ENCODE results near the gene KPNA1.
"Not testable (repeated sequence)": the region's sequence is repeated elsewhere in the genome, so short reads cannot be mapped to it uniquely, and the experiment has no call there.

The KPNA1 gene

DNA sequence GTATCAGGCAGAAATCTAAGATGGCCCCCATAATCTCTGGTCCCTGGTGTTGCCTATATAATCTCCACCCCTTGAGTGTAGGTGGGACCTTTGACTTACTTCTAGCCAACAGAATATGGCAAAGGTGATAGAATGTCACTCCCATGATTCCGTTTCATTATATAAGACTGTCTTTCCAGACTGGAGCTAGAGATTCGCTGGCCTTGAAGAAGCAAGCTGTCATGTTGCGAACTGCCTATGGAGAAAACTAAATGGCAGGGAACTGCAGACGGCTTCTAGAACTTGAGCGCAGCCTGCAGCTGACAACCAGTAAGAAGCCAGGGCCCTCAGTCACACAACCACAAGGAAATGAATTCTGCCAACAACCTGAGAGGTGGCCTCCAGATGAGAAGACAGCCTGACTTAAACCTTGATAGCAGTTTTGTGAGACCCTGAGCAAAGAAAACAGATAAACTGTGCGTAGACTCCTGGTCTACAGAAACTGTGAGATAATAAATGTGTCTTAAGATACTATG, 2.2 kb upstream of the KPNA1 start:
- DNase-seq: no peak

DNA sequence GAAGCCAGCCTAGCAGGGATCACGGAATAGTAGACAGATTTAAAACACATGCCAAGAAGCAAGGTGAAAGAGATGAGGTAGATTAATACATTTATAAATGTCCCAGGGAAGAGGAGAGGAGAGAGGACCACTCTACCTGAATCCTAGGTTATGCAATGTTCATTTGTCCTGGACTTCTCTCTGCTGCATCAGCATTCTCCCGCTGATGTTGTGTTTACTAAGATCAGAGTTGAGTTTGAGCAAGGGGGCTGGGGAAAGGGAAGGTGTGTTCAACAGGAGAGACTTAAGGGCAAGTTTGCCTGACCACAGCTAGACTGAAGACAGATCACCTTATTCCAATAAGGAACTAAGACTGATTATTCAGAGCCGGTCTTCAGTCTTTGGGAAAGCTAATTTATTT, 1.1 kb upstream of the KPNA1 start:
- no peak for DNase-seq

DNA sequence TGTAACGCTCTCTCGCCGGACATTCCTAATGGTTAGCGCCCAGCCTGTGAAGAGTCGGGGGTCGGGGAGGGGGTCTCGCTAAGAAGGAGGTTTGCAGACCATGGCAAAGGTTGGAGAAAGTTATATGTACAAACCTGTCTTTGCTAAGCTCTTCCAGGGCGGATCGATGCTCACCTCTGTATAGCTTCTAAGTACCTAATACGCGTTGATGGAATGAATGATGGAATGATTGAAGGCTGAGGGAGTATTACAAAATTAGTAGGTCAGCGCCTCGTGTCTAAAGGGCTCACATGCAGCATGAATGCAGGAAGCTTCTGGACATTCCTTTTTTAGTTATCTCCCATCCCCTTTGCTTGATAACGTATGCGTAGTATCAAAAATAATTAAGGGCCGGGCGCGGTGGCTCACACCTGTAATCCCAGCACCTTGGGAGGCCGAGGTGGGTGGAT, 305 bp upstream of the KPNA1 start:
- no peak for DNase-seq

DNA sequence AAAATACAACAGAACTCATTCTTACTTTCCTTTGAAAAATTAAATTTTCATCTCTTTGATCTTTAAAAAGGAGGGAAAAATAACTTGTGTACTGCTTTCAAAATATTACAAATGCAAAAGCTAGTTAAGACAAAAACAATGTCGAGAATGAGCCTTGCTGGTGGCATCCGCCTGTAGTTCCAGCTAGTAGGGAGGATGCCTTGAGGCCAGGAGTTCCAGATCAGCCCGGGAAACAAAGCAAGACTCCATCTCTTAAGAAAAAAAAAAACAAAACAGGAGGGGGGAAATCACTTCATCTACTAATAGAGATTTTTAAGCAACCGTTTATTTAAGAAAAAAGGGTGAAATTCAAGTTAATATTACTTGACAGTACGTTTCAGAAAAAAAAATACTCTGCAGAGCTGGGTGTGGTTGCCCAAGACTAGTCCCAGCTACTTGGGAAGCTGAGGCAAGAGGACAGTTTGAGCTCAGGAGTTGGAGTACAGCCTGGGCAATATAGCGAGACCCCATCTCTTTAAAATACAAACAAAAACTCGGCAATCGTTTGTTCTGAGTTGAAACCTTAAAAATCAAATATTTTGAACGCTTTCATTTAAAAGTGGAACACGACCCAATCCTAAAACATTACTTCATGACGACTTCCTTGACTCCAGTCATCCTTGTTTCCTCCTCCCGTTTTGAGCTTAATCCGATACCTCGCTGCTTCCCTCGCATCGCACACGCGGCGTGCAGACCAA, 1.2 kb downstream of the KPNA1 start:
- peak; percentile 70 for DNase-seq

DNA sequence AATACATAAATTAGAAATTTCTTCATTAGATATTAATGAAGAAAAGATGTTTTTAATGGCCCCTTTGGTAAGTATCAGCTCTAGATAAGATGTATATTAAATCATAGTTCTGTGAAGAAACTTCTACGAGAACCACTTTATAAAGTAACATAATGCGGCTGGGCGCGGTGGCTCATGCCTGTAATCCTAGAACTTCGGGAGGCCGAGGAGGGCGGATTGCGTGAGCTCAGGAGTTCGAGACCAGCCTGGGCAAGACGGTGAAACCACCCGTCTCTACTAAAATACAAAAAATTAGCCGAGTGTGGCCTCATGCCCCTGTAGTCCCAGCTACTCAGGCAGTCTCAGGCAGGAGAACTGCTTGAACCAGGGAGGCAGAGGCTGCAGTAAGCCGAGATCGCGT, 2.5 kb downstream of the KPNA1 start:
- no peak for DNase-seq

DNA sequence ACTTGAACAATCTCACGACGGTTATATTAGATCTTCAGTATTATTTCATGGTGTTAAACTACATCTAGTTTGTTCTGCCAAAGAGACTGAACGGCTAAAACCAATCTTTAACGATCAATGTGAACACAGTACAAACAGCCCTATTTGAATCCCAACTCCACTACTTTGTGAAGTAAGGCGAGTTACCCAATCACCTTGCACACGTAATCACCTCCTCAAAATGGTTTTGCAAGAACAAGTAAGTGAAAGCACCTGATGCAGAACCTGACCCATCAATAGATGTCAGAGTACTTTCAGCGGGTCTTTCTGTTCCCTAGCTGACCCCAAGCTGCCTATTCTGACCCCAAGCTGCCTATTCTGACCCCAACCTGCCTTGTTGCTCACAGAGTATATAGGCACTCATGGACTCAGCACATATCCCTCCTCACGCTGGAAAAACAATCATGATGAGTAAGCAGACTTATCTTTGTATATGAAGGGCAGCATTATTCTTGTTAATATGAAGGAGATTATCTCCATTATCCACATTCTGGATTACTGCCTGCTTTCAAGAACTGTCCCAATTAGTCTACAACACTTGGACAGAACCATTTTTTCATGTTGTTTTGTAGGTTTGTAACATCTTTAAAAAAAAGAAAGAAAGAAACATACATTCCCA, 3.7 kb downstream of the KPNA1 start:
- no peak for DNase-seq

DNA sequence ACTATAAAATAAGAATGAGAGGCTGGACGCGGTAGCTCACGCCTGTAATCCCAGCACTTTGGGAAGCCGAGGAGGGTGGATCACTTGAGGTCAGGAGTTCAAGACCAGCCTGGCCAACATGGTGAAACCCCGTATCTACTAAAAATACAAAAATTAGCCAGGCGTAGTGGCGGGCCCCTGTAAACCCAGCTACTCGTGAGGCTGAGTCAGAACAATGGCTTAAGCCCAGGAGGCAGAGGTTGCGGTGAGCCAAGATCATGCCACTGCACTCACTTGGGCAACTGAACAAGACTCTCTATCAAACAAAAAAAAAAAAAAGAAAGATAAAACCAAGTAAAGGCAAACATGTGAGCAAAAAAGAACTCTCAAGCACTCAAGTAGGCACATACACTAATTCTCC, 5.8 kb downstream of the KPNA1 start:
- not testable (repeated sequence) for DNase-seq

DNA sequence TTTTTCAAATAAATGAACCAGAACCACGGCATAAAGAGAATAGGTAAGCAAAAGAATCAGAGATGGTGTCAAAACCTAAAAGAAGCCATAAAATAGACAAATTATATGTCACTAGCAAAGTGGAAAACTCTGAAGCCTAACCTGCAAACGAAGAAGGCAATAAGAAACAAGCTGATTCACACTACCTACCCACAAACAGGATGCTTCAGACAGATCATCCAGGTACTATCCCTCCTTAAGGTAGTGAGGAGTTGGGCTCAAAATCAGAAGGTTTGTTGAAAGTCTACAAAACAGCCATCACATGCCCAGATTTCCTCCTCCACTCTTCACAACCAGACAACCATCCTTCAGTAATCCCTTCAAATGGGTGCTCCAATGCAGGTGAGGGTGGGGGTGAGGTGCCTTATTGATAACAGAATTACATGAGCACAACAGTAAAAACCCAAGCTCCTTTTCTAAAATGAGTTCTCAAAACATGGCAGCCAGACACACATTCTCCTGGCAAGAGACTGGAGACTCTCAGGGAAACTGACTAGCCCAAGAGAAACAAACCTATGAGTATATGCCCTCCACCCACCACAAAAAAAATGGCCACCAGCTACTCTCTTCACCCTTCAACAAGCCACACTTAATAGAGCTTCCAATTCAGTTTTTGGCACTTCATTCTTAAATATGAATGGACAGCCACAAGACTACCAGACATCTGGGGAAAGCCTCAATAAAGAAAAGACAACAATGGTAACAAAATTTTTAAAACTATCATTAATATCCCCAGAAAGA, 6.4 kb downstream of the KPNA1 start:
- no peak for DNase-seq

DNA sequence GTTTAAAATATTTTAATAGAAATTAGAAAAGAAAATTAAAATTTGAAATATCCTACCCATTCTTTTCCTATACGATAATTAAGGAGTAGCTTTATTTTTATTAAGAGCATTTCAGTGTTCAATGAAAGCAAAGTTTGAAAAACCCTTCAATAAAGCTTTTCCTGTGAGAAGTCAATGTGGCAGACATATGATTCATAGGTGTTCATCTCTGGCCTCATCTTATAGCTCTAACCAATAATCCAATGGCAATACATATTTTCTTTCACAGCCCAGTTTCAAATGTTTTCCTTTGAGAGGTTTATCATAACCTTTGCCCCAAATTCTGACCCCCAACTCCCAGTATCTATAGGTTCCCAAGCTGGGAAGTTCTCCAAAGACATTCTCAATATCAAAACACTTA, 8.3 kb downstream of the KPNA1 start:
- no peak for DNase-seq

DNA sequence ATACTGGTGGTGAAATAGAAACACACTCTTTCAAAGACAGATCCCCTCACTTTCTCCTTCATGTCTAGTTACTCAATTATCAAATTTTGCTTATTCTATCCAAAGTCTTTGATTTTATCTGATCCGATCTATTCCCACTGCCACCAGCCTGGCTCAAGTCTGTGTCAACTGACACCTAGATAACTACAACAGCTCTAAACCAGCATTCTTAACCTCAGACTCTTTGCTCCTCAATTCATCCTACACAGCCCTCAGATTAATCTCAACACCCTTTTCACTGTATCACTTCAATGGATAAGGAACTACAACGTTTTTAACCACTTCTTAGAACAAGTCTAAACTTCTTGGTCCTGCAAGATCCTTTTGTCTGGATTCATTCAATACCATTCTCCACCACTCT, 9.1 kb downstream of the KPNA1 start:
- no peak for DNase-seq

DNA sequence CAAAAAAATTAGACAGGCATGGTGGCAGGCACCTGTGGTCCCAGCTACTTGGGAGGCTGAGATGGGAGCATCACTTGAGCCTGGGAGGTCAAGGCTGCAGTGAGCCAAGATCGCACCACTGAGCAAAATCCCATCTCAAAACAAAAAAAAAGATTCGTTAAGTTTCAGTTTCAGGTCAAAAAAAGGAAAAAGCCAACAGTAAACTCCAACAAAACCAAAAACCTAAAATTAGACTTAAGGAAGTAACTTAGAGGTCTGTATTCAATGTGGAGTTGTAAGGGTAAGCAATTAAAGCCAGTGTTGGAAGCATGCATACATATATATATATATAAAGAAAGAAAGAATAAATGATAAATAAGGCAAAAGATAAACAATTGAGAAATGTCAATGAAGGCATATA, 11.8 kb downstream of the KPNA1 start:
- no peak for DNase-seq

DNA sequence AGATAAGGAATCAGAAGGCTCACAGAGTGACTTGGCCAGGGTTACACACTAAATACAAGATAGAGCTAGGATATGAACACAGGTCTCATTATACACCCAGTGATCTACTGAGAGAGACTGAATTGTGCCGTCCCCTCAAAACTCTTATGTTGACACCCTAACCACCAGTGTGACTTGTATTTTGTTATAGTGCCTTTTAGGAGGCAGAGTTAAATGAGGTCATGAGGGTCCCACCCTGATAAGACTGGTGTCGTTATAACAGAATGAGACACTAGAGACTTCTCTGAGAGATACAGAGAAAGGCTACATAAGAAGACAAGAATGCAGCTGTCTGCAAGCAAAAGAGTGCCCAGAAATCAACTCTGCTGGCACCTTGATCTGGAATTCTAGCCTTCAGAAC, 12.6 kb downstream of the KPNA1 start:
- DNase-seq: no peak

DNA sequence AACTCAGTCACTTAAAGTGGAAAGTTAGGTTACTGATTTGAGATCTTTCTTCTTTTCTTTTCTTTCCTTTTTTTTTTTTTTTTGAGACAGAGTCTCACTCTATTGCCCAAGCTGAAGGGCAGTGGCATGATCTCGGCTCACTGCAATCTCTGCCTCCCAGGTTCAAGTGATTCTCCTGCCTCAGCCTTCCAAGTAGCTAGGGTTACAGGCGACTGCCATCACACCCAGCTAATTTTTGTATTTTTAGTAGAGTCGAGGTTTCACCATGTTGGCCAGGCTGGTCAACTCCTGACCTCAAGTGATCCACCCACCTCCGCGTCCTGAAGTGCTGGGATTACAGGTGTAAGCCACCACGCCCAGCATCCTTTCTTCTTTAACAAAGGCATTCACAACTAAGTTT, 13.8 kb downstream of the KPNA1 start:
- not testable (repeated sequence) for DNase-seq

DNA sequence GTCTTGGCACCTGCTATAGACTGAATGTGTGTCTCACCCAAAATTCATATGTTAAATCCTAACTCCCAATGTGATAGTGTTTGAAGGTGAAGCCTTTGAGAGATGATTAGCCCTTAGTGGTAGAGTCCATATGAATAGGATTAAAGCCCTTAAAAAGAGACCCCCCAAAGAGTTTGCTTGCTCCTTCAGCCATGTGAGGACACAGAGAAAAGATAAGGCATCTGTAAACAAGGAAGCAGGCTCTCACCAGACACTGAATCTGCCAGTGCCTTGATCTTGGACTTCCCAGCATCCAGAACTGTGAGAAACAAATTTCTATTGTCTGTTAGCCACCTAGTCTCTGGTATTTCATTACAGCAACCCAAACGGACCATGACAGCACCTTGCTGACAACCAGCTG, 16.6 kb downstream of the KPNA1 start:
- DNase-seq: no peak

DNA sequence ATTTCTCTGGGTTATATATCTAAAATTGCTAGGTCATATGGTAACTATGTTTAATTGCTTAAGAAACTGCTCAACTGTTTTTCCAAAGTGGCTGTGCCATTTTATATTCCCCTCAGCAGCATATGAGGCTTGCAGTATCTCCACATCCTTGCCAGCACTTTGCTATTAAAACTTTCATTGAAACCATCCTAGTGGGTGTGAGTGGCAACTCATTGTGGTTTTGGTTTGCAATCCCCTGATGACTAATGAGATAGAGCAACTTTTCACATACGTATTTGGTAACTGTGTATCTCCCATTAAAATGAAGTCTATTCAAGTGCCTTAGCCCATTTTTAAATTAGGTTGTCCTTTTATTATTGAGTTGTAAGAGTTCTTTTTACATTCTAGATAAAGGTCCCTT, 17.3 kb downstream of the KPNA1 start:
- DNase-seq: no peak

DNA sequence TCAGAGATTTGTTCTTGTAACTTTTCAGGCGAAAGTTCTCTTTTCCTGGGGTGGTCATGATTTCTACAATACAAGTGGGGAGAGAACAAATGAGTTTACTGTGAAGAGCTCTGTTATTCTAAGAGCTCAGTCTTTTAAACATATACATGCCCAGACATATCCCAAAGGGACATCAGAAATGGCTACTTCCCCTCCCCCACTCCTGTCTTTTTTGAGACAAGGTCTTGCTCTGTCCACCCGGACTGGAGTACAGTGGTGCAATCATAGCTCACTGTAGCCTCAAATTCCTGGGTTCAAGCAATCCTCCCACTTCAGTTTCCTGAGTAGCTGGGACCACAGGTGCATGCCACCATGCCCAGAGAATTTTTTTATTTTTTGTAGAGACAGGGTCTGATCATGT, 18.2 kb downstream of the KPNA1 start:
- DNase-seq: no peak

DNA sequence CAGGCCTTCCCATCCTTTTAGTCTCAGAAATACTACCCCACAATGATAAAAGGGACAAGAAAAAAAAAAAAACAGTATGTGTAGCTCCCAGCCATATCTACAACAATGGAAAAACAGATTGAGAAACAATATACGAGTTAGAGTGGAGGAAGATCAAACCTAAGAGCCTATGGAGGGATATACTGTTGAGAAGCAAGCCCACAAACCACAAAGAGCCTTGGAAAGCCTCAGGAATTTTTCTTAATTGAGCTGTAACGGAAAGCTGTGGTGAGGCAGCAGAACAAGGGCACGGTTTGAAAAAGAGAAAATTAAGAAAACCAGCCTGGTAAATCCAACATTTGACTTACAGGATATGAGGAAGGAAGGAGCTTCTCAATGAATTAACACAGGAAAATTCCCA, 21.4 kb downstream of the KPNA1 start:
- DNase-seq: no peak

DNA sequence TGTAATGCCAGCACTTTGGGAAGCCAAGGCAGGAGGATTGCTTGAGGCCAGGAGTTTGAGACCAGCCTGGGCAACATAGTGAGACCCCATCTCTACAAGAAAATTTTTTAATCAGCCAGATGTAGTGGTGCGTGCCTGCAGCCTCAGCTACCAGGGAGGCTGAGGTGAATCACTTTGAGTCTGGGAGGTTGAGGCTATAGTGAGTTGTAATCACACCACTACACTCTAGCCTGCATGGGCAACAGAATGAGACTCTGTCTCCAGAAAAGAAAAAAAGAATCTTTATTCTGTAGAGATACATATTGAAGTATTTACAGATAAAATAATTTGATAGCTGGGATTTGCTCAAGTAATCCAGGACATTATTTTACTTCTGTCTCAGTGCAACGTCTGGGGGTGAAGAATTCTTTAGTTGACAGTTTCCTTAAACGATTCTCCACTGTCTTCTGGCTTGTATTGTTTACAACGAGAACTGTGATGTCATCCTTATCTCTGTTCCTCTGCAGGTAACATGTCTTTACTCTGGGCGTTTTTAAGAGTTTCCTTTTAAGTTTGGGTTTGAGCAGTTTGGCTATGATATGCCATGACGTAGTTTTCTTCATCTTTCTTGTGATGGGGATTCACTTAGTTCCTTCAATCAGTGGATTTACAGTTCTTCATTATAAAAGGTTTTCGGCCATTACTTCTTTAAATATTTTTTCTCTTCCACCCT, 26.3 kb downstream of the KPNA1 start:
- no peak for DNase-seq

DNA sequence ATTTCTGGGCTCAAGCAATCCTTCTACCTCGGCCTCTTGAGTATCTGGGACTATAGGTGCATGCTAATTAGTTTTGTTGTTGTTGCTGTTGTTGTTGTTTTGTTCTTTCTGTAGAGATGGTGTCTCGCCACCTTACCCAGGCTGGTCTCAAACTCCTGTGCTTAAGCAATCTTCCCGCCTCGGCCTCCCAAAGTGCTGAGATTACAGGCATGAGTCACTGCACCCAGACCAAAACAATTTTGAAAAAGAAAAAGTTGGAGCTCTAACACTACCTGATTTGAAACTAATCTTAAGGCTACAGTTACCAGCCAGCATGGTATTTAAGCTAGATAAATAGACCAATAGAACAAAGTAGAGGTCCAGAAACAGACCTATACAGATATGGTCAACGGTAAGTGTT, 29.8 kb downstream of the KPNA1 start:
- no peak for DNase-seq

DNA sequence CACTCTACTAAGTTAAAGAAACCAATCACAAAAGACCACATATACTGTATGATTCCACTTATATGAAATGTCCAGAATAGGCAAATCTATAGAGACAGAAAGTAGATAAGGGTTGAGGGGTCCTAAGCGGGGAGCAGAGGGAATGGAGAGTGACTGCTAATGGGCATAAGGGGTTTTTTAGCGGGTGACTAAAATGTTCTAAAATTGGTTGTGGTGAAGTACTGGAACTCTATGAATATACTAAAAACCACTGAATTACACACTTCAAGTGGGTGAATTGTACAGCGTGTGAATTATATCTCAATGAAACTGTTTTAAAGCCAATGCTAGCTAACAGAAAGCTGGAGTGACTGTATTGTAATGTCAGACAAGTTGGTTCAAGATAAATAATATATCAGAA, 33.3 kb downstream of the KPNA1 start:
- DNase-seq: no peak

DNA sequence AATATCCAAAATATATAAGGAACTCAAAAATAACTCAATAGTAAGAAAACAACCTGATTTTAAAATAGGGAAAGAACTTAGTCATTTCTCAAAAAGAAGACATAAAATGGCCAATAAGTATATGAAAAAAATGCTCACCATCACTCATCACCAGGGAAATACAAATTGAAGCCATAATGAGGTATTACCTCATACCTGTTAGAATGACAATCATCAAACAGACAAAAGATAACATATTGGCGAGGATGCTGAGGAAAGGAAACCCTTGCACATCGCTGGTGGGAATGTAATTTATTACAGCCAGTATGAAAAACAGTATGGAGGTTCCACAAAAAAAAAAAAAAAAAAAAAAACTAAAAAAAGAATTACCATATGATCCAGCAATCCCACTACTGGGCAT, 38.2 kb downstream of the KPNA1 start:
- no peak for DNase-seq

DNA sequence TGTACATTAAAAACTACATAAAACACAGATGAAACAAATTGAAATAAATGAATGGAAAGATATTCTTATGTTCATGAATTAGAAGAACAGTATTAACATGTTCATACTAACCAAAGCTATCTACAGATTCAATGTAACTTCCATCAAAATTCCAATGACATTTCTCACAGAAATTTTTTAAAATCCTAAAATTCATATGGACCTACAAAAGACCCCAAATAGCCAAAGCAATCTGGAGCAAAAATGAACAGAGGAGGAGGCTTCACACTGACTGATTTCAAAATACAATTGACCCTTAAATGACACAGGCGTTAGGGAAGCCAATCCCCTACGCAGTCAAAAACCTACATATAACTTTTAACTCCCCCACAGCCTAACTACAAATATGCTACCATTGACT, 39.4 kb downstream of the KPNA1 start:
- no peak for DNase-seq

DNA sequence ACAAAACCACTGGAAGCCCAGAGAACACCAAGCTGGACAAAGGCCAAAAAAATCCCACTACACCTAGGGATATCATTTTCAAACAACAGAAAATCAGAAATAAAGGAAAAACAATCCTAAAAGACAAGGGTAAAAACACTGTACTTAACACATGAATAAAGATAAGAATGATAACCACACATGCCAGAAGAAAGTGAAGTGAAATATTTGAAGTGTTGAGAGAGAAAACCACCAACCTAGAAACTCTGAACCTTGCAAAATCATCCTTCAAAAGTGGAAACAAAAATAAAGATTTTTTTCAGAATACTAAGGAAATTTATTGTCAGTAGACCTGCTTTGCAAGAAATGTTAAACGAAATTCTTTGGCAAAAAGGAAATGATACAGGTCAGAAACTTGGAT, 45.1 kb downstream of the KPNA1 start:
- no peak for DNase-seq
